MCF 10A (cell line): ENCODE results near the gene POLR3H. TPM values are rescaled to one million over a fixed set of nuclear protein-coding genes. Genes with fewer than 3 reads are reported as not detected.

ENCODE experiments used
- BruUV-seq: library from RNA; stranded (reverse); fragments of 400-500 nt; replicated peaks from 2 replicates; lab custom pipeline; 2021; lab: Mats Ljungman, UMichigan
- CTCF ChIA-PET: fragments of 300-600 bp; sonication (Branson Sonifier 250); formaldehyde crosslinking; extraction: SDS; loops from one replicate; lab custom pipeline; 2021; ENCODE audit warnings: antibody characterized with exemption, inconsistent platforms; lab: Yijun Ruan, JAX
- POLR2A ChIA-PET: fragments of 300-600, 350-650 bp; sonication (Branson Sonifier 250); formaldehyde crosslinking; extraction: SDS; loops from one replicate; lab custom pipeline; 2020; ENCODE audit warnings: antibody characterized with exemption, inconsistent platforms; lab: Yijun Ruan, JAX
- DNase-seq: peaks from one replicate; pipeline ENCODE4 v3.0.0-alpha.2; 2018; ENCODE audit not compliant: unreplicated experiment
- H3K27ac Mint-ChIP-seq: one replicate; pipeline ENCODE4 v1.8.0; 2022; ENCODE audit warnings: mild to moderate bottlenecking, low read depth, mixed read lengths; ENCODE audit not compliant: unreplicated experiment
- H3K27me3 Mint-ChIP-seq: one replicate; pipeline ENCODE4 v1.8.0; 2022; ENCODE audit warnings: mixed read lengths; ENCODE audit not compliant: insufficient read depth, unreplicated experiment
- H3K36me3 Mint-ChIP-seq: one replicate; pipeline ENCODE4 v1.8.0; 2022; ENCODE audit warnings: mild to moderate bottlenecking, moderate library complexity, mixed read lengths; ENCODE audit not compliant: insufficient read depth, unreplicated experiment
- H3K4me1 Mint-ChIP-seq: one replicate; pipeline ENCODE4 v1.8.0; 2022; ENCODE audit warnings: mixed read lengths; ENCODE audit not compliant: insufficient read depth, unreplicated experiment
- H3K4me3 Mint-ChIP-seq: one replicate; pipeline ENCODE4 v1.8.0; 2022; ENCODE audit warnings: mild to moderate bottlenecking, moderate library complexity, mixed read lengths; ENCODE audit not compliant: unreplicated experiment
- H3K9me3 Mint-ChIP-seq: one replicate; pipeline ENCODE4 v1.8.0; 2022; ENCODE audit warnings: mixed read lengths; ENCODE audit not compliant: unreplicated experiment
- CTCF ChIP-seq: fragments of 200-600 bp; IDR thresholded peaks from one replicate; pipeline ENCODE4 v1.8.0; 2022; ENCODE audit warnings: antibody characterized with exemption, mild to moderate bottlenecking; ENCODE audit not compliant: unreplicated experiment
- intact Hi-C: fragments of 100-400 bp; cut with micrococcal nuclease; formaldehyde crosslinking; loops from 2 replicates; pipeline ENCODE4 v1.14.1; 2022
- total RNA-seq: library from RNA; stranded (reverse); gene quantifications from 2 replicates; pipeline ENCODE4 v1.2.3, GENCODE V29; 2022

POLR3H gene
- total RNA-seq, 1 experiment from 2014 or later = 35.5 TPM

- peak; percentile 77 for DNase-seq
- BruUV-seq = no TSS peak
- no peaks in the 10 kb centered on the region for H3K27me3 Mint-ChIP-seq
- ChIA-PET POLR2A (interaction anchor here (0.8 to 2.5 kb wide), 12 partner anchors 10 to 215 kb away, joined by 3 to 27 read pairs (median 6); partner anchors contain the start of genes ACO2, PHF5A, POLR3H and TOB2), CTCF (interaction anchor here (0.5 to 5.7 kb wide), 47 partner anchors 8 to 693 kb away, joined by 3 to 95 read pairs (median 4); partner anchors contain the start of genes ACO2, PHF5A and TOB2)
- peaks cover 14% of the 10 kb centered on the region for H3K4me1 Mint-ChIP-seq
- no peak overlapping the region for H3K4me3 Mint-ChIP-seq
- no peaks in the 10 kb centered on the region for H3K9me3 Mint-ChIP-seq
- peak; percentile 73 for TF ChIP-seq CTCF
- H3K36me3 Mint-ChIP-seq = peaks cover 71% of the 10 kb centered on the region
- no peak overlapping the region for H3K27ac Mint-ChIP-seq
- intact Hi-C loops = loop anchor here (1.0 kb wide), 4 partner anchors 69 to 595 kb away; no protein-coding TSS in a partner anchor
Observed at GRCh38 chr22:41517172-41518047, 26.9 kb downstream of the POLR3H start.

- Mint-ChIP-seq H3K4me1 (peaks cover 21% of the 10 kb centered on the region), H3K27ac (no peak overlapping the region), H3K36me3 (peaks cover 75% of the 10 kb centered on the region), H3K9me3 (no peaks in the 10 kb centered on the region), H3K27me3 (no peaks in the 10 kb centered on the region), H3K4me3 (no peak overlapping the region)
- no TSS peak for BruUV-seq
- DNase-seq = no peak
- intact Hi-C loops = no loop called here
- TF ChIP-seq CTCF = no peak
- ChIA-PET CTCF (interaction anchor here (0.6 to 5.7 kb wide), 15 partner anchors 9 to 692 kb away, joined by 3 to 95 read pairs (median 8); partner anchors contain the start of genes ACO2 and PHF5A), POLR2A (interaction anchor here (1.3 to 2.5 kb wide), 6 partner anchors 11 to 112 kb away, joined by 4 to 27 read pairs (median 11); partner anchors contain the start of genes ACO2, PHF5A and TOB2)
Observed at GRCh38 chr22:41516462-41516861, 27.8 kb downstream of the POLR3H start.

- Mint-ChIP-seq H3K4me1 (peaks cover 21% of the 10 kb centered on the region), H3K27ac (no peak overlapping the region), H3K4me3 (no peak overlapping the region), H3K36me3 (peaks cover 67% of the 10 kb centered on the region), H3K9me3 (no peaks in the 10 kb centered on the region), H3K27me3 (no peaks in the 10 kb centered on the region)
- intact Hi-C loops = no loop called here
- CTCF ChIA-PET = interaction anchor here (0.6 to 2.2 kb wide), 4 partner anchors 9 to 239 kb away, joined by 3 to 13 read pairs (median 4); partner anchors contain the start of gene TOB2
- POLR2A ChIA-PET = interaction anchor here (1.5 kb wide), 1 partner anchor 110 kb away, joined by 4 read pairs; no protein-coding TSS in a partner anchor
- TF ChIP-seq CTCF = no peak
- no peak for DNase-seq
- no TSS peak for BruUV-seq
Observed at GRCh38 chr22:41513391-41513790, 30.9 kb downstream of the POLR3H start.
